PFSK-1 (cell line): ENCODE results near the gene SLC6A17.

Experiments used
- FOXP2 ChIP-seq: optimal IDR thresholded peaks from 2 replicates; pipeline ENCODE3; 2011; ENCODE audit warnings: borderline replicate concordance, control low read depth, inconsistent platforms; ENCODE audit not compliant: insufficient read depth; ENCODE audit errors: extremely low read length, extremely low read depth
- POLR2AphosphoS5 ChIP-seq: IDR thresholded peaks from 2 replicates; pipeline ENCODE4 v1.6.1; 2012; ENCODE audit warnings: low read depth, mild to moderate bottlenecking, control low read depth, low read length, moderate library complexity
- REST ChIP-seq, 2 experiments: IDR thresholded peaks; 2 replicates each; pipeline versions ENCODE4 v1.6.1 to v1.8.0; 2011 to 2012; ENCODE audit warnings: low read depth in 2 of 2, low read length in 2 of 2, control low read depth in 1 of 2, inconsistent platforms in 1 of 2, mild to moderate bottlenecking in 1 of 2, moderate library complexity in 1 of 2; ENCODE audit not compliant: insufficient read depth in 1 of 2
- SIN3A ChIP-seq: IDR thresholded peaks from 2 replicates; pipeline ENCODE4 v1.6.1; 2012; ENCODE audit warnings: mild to moderate bottlenecking, low read length, moderate library complexity, borderline replicate concordance; ENCODE audit not compliant: insufficient read depth
- TAF1 ChIP-seq: IDR thresholded peaks from 2 replicates; pipeline ENCODE4 v1.6.1; 2012; ENCODE audit warnings: low read length, control low read depth, borderline replicate concordance; ENCODE audit not compliant: insufficient read depth

Gene SLC6A17

GRCh38 chr1:110130113-110130591 is 20.1 kb upstream of the SLC6A17 start:
- TF ChIP-seq REST (IDR thresholded peaks at IDR 0.05; ENCODE audit: insufficient read depth in 1 of 2, low read depth in 2 of 2, low read length in 2 of 2) (no peak), FOXP2 (no peak), SIN3A (no peak)

- TF ChIP-seq TAF1: no peak
- TF ChIP-seq POLR2AphosphoS5: no peak
- TF ChIP-seq REST (IDR thresholded peaks at IDR 0.05; ENCODE audit: insufficient read depth in 1 of 2, low read depth in 2 of 2, low read length in 2 of 2): no peak
- TF ChIP-seq SIN3A: no peak
- TF ChIP-seq FOXP2: no peak
Measured at GRCh38 chr1:110130989-110131388, 19.3 kb upstream of the SLC6A17 start.

GRCh38 chr1:110132682-110133081 is 17.6 kb upstream of the SLC6A17 start:
- no peak for TF ChIP-seq SIN3A
- no peak for TF ChIP-seq FOXP2
- no peak for TF ChIP-seq POLR2AphosphoS5
- TF ChIP-seq REST (IDR thresholded peaks at IDR 0.05; ENCODE audit: insufficient read depth in 1 of 2, low read depth in 2 of 2, low read length in 2 of 2): no peak
- no peak for TF ChIP-seq TAF1

GRCh38 chr1:110133436-110133835 is 16.9 kb upstream of the SLC6A17 start:
- TF ChIP-seq FOXP2: no peak
- TF ChIP-seq REST (IDR thresholded peaks at IDR 0.05; ENCODE audit: insufficient read depth in 1 of 2, low read depth in 2 of 2, low read length in 2 of 2): no peak
- TF ChIP-seq POLR2AphosphoS5: no peak
- no peak for TF ChIP-seq TAF1
- no peak for TF ChIP-seq SIN3A

- TF ChIP-seq POLR2AphosphoS5: no peak
- TF ChIP-seq FOXP2: no peak
- no peak for TF ChIP-seq TAF1
- TF ChIP-seq REST (IDR thresholded peaks at IDR 0.05; ENCODE audit: insufficient read depth in 1 of 2, low read depth in 2 of 2, low read length in 2 of 2): no peak
- no peak for TF ChIP-seq SIN3A
Measured at GRCh38 chr1:110134050-110134595, 16.2 kb upstream of the SLC6A17 start.
